BLaER1 treated with 17β-estradiol and CSF1 and Interleukin-3, amounts not matched to agents 10 nM and 100 nM (cell line): Measurements from ENCODE around the gene PRPF40B.

Experiments
- H3K27ac ChIP-seq, 11 experiments: shearing (Covaris generic); formaldehyde crosslinking; 2 replicates each; pipeline ENCODE4 v1.8.1; 2022
- H3K27me3 ChIP-seq, 11 experiments: shearing (Covaris generic); formaldehyde crosslinking; 2 replicates each; pipeline ENCODE4 v1.8.1; 2022
- H3K36me3 ChIP-seq, 11 experiments: shearing (Covaris generic); formaldehyde crosslinking; 2 replicates each; pipeline ENCODE4 v1.8.1; 2022
- H3K4me1 ChIP-seq, 10 experiments: shearing (Covaris generic); formaldehyde crosslinking; 2 replicates each; pipeline ENCODE4 v1.8.1; 2022
- H3K4me2 ChIP-seq, 11 experiments: shearing (Covaris generic); formaldehyde crosslinking; 2 replicates each; pipeline ENCODE4 v1.8.1; 2022
- H3K4me3 ChIP-seq, 10 experiments: shearing (Covaris generic); formaldehyde crosslinking; 2 replicates each; pipeline ENCODE4 v1.8.1; 2022
- H3K9ac ChIP-seq, 11 experiments: shearing (Covaris generic); formaldehyde crosslinking; 2 replicates each; pipeline ENCODE4 v1.8.1; 2022
- H3K9me3 ChIP-seq, 11 experiments: shearing (Covaris generic); formaldehyde crosslinking; replicated peaks in 1 of 11; 2 replicates each; pipeline ENCODE4 v1.8.1; 2022
- H4K20me1 ChIP-seq, 11 experiments: shearing (Covaris generic); formaldehyde crosslinking; 2 replicates each; pipeline ENCODE4 v1.8.1; 2022
- Cebpa-rat ChIP-seq, 11 experiments: shearing (Covaris generic); IDR thresholded peaks; 2 replicates each; pipeline ENCODE4 v1.8.1; 2022

PRPF40B gene

DNA sequence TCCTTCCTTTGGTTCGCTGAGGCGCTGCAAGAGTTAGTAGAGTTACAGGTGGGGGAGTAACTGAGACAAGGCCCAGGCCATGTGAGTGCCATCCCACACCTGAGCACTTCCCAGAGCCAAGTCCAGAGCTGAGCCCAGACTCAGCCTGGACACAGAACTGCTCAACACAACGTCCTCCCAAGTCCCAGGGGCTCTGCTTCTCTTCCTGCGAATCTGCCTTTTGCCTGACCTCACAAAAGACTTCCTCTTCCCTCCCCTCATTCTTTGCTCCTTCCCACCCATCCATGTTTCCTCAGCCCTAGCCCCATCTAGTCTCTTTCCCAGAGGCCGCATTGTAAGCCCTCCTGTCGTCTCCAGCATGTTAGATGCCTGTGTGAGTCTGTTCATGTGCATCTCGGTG, 38.8 kb upstream of the PRPF40B start:
- H3K4me3 ChIP-seq = peak overlapping the region in 3 of 10 experiments; percentile 11 to 43 (median 17); a peak in 6 of 20 replicates
- no peaks in the 10 kb centered on the region for H3K27me3 ChIP-seq
- H3K9me3 ChIP-seq = no peaks in the 10 kb centered on the region
- peaks cover 41 to 66% (median 58%) of the 10 kb centered on the region in 10 experiments for H3K4me1 ChIP-seq
- peak overlapping the region; percentile 77 to 91 (median 84) for H3K4me2 ChIP-seq
- TF ChIP-seq Cebpa-rat (IDR thresholded peaks at IDR 0.05) = no peak
- H3K27ac ChIP-seq = peak overlapping the region in 9 of 11 experiments; percentile 49 to 72 (median 68); a peak in 18 of 22 replicates
- H3K36me3 ChIP-seq = peaks cover 0 to 43% (median 23%) of the 10 kb centered on the region in 11 experiments; a peak in 17 of 22 replicates
- peaks cover 0 to 35% (median 16%) of the 10 kb centered on the region in 11 experiments; a peak in 19 of 22 replicates for H4K20me1 ChIP-seq
- peak overlapping the region; percentile 5 to 71 (median 62); a peak in 19 of 22 replicates for H3K9ac ChIP-seq

DNA sequence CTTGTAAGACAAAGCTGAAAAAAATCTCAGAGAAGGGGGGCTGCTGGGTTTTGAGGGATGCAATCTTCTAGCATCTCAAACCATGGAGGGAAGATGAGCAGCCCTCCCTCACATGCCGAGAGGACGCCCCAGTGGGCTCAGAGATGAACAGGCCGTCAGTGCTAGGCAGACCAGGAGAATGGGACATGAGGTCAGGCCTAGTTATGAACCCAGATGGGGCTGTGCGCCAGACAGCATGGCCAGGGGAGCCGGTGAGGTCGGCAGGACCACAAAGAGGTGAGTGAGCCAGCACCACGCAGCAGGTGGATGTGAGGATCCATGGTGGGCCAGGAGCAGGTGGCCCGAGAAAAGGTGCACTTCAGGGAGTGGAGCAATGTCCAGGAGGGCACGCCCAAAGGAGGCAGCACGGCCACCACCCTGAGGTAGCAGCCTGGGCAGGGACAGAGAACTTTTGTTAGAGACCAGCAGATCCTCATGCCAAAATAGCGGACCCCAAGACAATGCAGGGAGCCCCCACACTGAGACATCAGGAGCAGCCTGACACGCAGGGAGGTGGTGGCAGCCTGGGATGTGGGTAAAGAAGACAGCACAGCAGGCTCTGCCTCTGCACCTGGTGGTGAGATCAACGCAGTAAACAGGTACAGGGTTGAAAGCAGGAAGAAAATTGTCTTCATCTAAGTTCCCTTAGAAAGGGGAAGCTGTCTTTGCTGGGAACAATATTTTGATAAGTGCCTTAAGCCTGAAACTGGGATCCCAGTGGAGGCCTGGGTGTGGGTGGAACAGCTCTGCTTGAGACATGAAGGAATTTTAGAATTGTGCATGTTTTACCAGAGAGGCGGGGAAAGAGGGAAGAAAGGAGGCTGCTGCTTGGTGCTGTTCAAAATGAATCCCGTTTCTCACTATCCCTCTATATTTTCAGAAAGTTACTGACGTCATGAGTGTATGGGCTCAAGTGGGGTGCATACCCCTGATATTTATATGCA, 37.6 kb upstream of the PRPF40B start:
- Histone ChIP-seq H3K27ac (peak overlapping the region in 3 of 11 experiments; percentile 62 to 69 (median 67); a peak in 4 of 22 replicates), H4K20me1 (peaks cover 0 to 24% (median 5%) of the 10 kb centered on the region in 11 experiments; a peak in 18 of 22 replicates), H3K27me3 (no peaks in the 10 kb centered on the region), H3K4me2 (peak overlapping the region in 10 of 11 experiments; percentile 13 to 91 (median 83); a peak in 16 of 22 replicates), H3K4me1 (peaks cover 36 to 57% (median 51%) of the 10 kb centered on the region in 10 experiments), H3K9ac (peak overlapping the region in 1 of 11 experiments; percentile 64; a peak in 1 of 22 replicates), H3K9me3 (peaks cover 0 to 6% (median 3%) of the 10 kb centered on the region in 11 experiments; a peak in 12 of 22 replicates), H3K4me3 (no peak overlapping the region), H3K36me3 (peaks cover 0 to 48% (median 30%) of the 10 kb centered on the region in 11 experiments; a peak in 18 of 22 replicates)
- TF ChIP-seq Cebpa-rat (IDR thresholded peaks at IDR 0.05) = no peak

DNA sequence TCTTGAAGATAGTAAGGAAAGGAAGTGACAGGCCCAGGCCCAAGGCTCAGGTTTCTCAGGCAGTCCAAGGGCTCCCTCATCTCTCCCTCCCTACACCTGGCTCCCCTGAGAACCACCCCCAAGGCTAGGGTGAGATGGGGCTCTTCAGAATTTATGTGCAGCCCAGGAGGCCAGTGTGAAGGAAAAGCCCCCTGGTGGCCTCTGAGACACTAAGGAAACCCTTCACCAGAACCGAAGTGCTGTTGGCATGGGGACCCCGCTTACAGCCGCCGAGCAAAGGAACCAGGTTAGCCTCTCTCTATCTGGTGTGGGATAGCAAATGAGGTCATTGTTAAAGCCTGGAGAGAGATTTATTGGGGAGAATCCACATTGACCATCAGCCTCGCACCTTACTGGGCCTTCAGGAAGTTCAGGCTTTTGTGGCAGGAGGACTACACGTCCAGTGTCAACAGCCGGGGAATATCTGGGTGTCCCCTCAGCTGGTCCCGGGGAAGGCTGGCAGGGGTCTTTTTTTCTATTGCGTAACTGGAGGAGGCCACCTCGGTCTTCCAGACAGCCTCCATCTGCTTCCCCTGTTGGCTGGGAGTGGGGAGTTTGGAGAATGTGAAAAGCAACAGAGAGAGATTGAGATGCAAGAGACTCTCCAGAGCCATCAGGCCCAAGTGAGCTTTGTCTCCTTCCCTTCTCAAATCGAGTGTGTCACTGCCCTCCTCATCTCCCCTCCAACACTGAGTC, 36.0 kb upstream of the PRPF40B start:
- Histone ChIP-seq H3K36me3 (peaks cover 8 to 59% (median 38%) of the 10 kb centered on the region in 11 experiments; a peak in 21 of 22 replicates), H3K9ac (no peak overlapping the region), H3K27me3 (no peaks in the 10 kb centered on the region), H3K4me1 (peaks cover 35 to 43% (median 40%) of the 10 kb centered on the region in 10 experiments), H4K20me1 (peaks cover 0 to 8% (median 0%) of the 10 kb centered on the region in 11 experiments; a peak in 4 of 22 replicates), H3K9me3 (peaks cover 7 to 21% (median 19%) of the 10 kb centered on the region in 11 experiments), H3K4me3 (no peak overlapping the region), H3K4me2 (no peak overlapping the region), H3K27ac (no peak overlapping the region)
- TF ChIP-seq Cebpa-rat (IDR thresholded peaks at IDR 0.05) = peak in 3 of 11 experiments; percentile 18 to 61 (median 20); a peak in 2 of 22 replicates

- no peaks in the 10 kb centered on the region for H3K27me3 ChIP-seq
- H3K4me3 ChIP-seq = no peak overlapping the region
- H3K27ac ChIP-seq = peak overlapping the region in 8 of 11 experiments; percentile 29 to 59 (median 42); a peak in 12 of 22 replicates
- H3K36me3 ChIP-seq = peaks cover 8 to 66% (median 44%) of the 10 kb centered on the region in 11 experiments; a peak in 21 of 22 replicates
- peaks cover 10 to 30% (median 26%) of the 10 kb centered on the region in 11 experiments for H3K9me3 ChIP-seq
- no peak for TF ChIP-seq Cebpa-rat (IDR thresholded peaks at IDR 0.05)
- peaks cover 33 to 42% (median 39%) of the 10 kb centered on the region in 10 experiments for H3K4me1 ChIP-seq
- peak overlapping the region in 2 of 11 experiments; percentile 26 to 38; a peak in 3 of 22 replicates for H3K9ac ChIP-seq
- peaks cover 0 to 7% (median 0%) of the 10 kb centered on the region in 11 experiments; a peak in 2 of 22 replicates for H4K20me1 ChIP-seq
- peak overlapping the region in 8 of 11 experiments; percentile 11 to 78 (median 56); a peak in 14 of 22 replicates for H3K4me2 ChIP-seq
These were observed 35.1 kb upstream of the PRPF40B start for GRCh38 chr12:49588281-49588680.

GRCh38 chr12:49588721-49589516, 34.4 kb upstream of the PRPF40B start:
- H3K9ac ChIP-seq = peak overlapping the region in 3 of 11 experiments; percentile 11 to 38 (median 26); a peak in 4 of 22 replicates
- H3K4me2 ChIP-seq = peak overlapping the region in 8 of 11 experiments; percentile 11 to 78 (median 56); a peak in 15 of 22 replicates
- H3K27ac ChIP-seq = peak overlapping the region in 8 of 11 experiments; percentile 29 to 59 (median 42); a peak in 13 of 22 replicates
- H3K4me3 ChIP-seq = no peak overlapping the region
- H3K4me1 ChIP-seq = peaks cover 27 to 40% (median 33%) of the 10 kb centered on the region in 10 experiments
- H4K20me1 ChIP-seq = peaks cover 0 to 7% (median 0%) of the 10 kb centered on the region in 11 experiments; a peak in 2 of 22 replicates
- H3K27me3 ChIP-seq = no peaks in the 10 kb centered on the region
- H3K36me3 ChIP-seq = peaks cover 8 to 66% (median 43%) of the 10 kb centered on the region in 11 experiments; a peak in 21 of 22 replicates
- no peak for TF ChIP-seq Cebpa-rat (IDR thresholded peaks at IDR 0.05)
- peaks cover 10 to 32% (median 26%) of the 10 kb centered on the region in 11 experiments for H3K9me3 ChIP-seq

- Histone ChIP-seq H3K4me1 (peaks cover 0 to 6% (median 0%) of the 10 kb centered on the region in 10 experiments; a peak in 3 of 20 replicates), H3K9me3 (0 out of 22 replicates have a peak, but pooled peaks cover 0 to under 1% (median 0%) of the 10 kb centered on the region in 11 experiments), H3K36me3 (peaks cover 0 to 24% (median 8%) of the 10 kb centered on the region in 11 experiments; a peak in 14 of 22 replicates), H3K27ac (no peak overlapping the region), H3K9ac (no peak overlapping the region), H3K27me3 (no peaks in the 10 kb centered on the region), H3K4me3 (no peak overlapping the region), H3K4me2 (0 out of 22 replicates have a peak overlapping the region, but pooled peaks of 1 of the 11 experiments have one; percentile 5), H4K20me1 (peaks cover 0 to 6% (median 0%) of the 10 kb centered on the region in 11 experiments; a peak in 2 of 22 replicates)
- no peak for TF ChIP-seq Cebpa-rat (IDR thresholded peaks at IDR 0.05)
These were observed 24.8 kb upstream of the PRPF40B start for GRCh38 chr12:49598527-49598926.

DNA sequence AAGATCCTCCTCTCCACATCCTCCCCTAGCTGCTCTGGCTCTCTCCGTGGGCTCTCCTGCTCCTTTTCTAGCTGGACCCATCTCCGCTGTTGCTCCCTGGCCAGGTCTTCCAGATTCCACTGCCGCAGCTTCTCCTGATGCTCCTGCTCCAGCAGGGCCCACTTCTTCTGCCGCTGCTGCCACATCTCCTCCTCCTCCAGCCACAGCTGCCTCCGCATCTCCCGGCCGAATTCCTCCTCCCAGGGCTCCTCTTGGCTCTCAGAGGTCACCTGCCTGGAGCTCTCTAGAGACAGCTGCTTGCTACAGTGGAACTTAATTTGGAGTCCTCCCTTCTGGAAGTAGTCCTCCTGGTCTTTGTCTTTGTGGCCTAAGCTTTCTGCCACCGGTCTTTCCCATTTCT, 23.4 kb upstream of the PRPF40B start:
- H4K20me1 ChIP-seq = peaks cover 0 to 10% (median 0%) of the 10 kb centered on the region in 11 experiments; a peak in 3 of 22 replicates
- peaks cover 0 to 22% (median 8%) of the 10 kb centered on the region in 11 experiments; a peak in 14 of 22 replicates for H3K36me3 ChIP-seq
- no peak overlapping the region for H3K4me2 ChIP-seq
- H3K27ac ChIP-seq = no peak overlapping the region
- no peak for TF ChIP-seq Cebpa-rat (IDR thresholded peaks at IDR 0.05)
- peaks cover 2 to 11% (median 5%) of the 10 kb centered on the region in 10 experiments; a peak in 17 of 20 replicates for H3K4me1 ChIP-seq
- H3K9ac ChIP-seq = no peak overlapping the region
- no peak overlapping the region for H3K4me3 ChIP-seq
- H3K9me3 ChIP-seq = no peaks in the 10 kb centered on the region
- H3K27me3 ChIP-seq = no peaks in the 10 kb centered on the region
